ENCODE data around the gene OGT.
"Not testable (repeated sequence)": the region's sequence is repeated elsewhere in the genome, so short reads cannot be mapped to it uniquely, and the experiment has no call there.

Gene OGT

GRCh38 chrX:71609095-71609750 lies 76.3 kb downstream of the OGT start:
- no peak overlapping the region for H3K27ac ChIP-seq (ENCODE audit: low read depth, low read length)
- H3K36me3 ChIP-seq (ENCODE audit: control insufficient read depth, low read length), result peaks cover 32% of the 10 kb centered on the region
- no peak overlapping the region for H3K4me3 ChIP-seq (ENCODE audit: low read length)
- H3K4me1 ChIP-seq (ENCODE audit: control insufficient read depth, low read length), result no peaks in the 10 kb centered on the region
- H4K20me1 ChIP-seq (ENCODE audit: control insufficient read depth, insufficient read depth, low read depth, low read length), result no peaks in the 10 kb centered on the region
- H3K4me2 ChIP-seq (ENCODE audit: low read length), result no peak overlapping the region
- H3K27me3 ChIP-seq (ENCODE audit: control insufficient read depth, low read length), result no peaks in the 10 kb centered on the region
- H3F3A ChIP-seq (ENCODE audit: control insufficient read depth, insufficient read depth), result no peaks in the 10 kb centered on the region
- H3K9me2 ChIP-seq (replicated peaks; ENCODE audit: control insufficient read depth, low read length), result no peaks in the 10 kb centered on the region
- no peak for TF ChIP-seq EZH2phosphoT487 (IDR thresholded peaks at IDR 0.05; ENCODE audit: borderline replicate concordance, low read length)
- no peaks in the 10 kb centered on the region for H3K9me3 ChIP-seq (ENCODE audit: control insufficient read depth, insufficient read depth, low read length)
- H3K79me2 ChIP-seq (ENCODE audit: control insufficient read depth, low read length), result no peaks in the 10 kb centered on the region

- not testable (repeated sequence) for H3K4me2 ChIP-seq (ENCODE audit: low read length); H3F3A ChIP-seq (ENCODE audit: control insufficient read depth, insufficient read depth); H3K9me3 ChIP-seq (ENCODE audit: control insufficient read depth, insufficient read depth, low read length); H3K4me3 ChIP-seq (ENCODE audit: low read length); H3K27ac ChIP-seq (ENCODE audit: low read depth, low read length); H3K9me2 ChIP-seq (replicated peaks; ENCODE audit: control insufficient read depth, low read length); H3K79me2 ChIP-seq (ENCODE audit: control insufficient read depth, low read length); H3K4me1 ChIP-seq (ENCODE audit: control insufficient read depth, low read length); H4K20me1 ChIP-seq (ENCODE audit: control insufficient read depth, insufficient read depth, low read depth, low read length); H3K27me3 ChIP-seq (ENCODE audit: control insufficient read depth, low read length)
- H3K36me3 ChIP-seq (ENCODE audit: control insufficient read depth, low read length), result peaks cover 17% of the 10 kb centered on the region
These were observed 78.8 kb downstream of the OGT start for GRCh38 chrX:71611736-71612135.

- no peaks in the 10 kb centered on the region for H3K27me3 ChIP-seq (ENCODE audit: control insufficient read depth, low read length)
- TF ChIP-seq CTCF (IDR thresholded peaks at IDR 0.05; ENCODE audit: low read depth, low read length, poor library complexity, severe bottlenecking) (no peak), EZH2phosphoT487 (IDR thresholded peaks at IDR 0.05; ENCODE audit: borderline replicate concordance, low read length) (no peak)
- no peak overlapping the region for H3K27ac ChIP-seq (ENCODE audit: low read depth, low read length)
- H3K9me2 ChIP-seq (replicated peaks; ENCODE audit: control insufficient read depth, low read length), result no peaks in the 10 kb centered on the region
- H3K9me3 ChIP-seq (ENCODE audit: control insufficient read depth, insufficient read depth, low read length), result no peaks in the 10 kb centered on the region
- H3K4me3 ChIP-seq (ENCODE audit: low read length), result no peak overlapping the region
- peaks cover 13% of the 10 kb centered on the region for H3K36me3 ChIP-seq (ENCODE audit: control insufficient read depth, low read length)
- no peaks in the 10 kb centered on the region for H4K20me1 ChIP-seq (ENCODE audit: control insufficient read depth, insufficient read depth, low read depth, low read length)
- H3K4me2 ChIP-seq (ENCODE audit: low read length), result no peak overlapping the region
- H3K79me2 ChIP-seq (ENCODE audit: control insufficient read depth, low read length), result no peaks in the 10 kb centered on the region
- no peaks in the 10 kb centered on the region for H3F3A ChIP-seq (ENCODE audit: control insufficient read depth, insufficient read depth)
- no peaks in the 10 kb centered on the region for H3K4me1 ChIP-seq (ENCODE audit: control insufficient read depth, low read length)
These were observed 79.4 kb downstream of the OGT start for GRCh38 chrX:71612256-71612655.

GRCh38 chrX:71615056-71615455 lies 82.2 kb downstream of the OGT start:
- H3K4me1 ChIP-seq (ENCODE audit: control insufficient read depth, low read length), result no peaks in the 10 kb centered on the region
- no peaks in the 10 kb centered on the region for H3K9me3 ChIP-seq (ENCODE audit: control insufficient read depth, insufficient read depth, low read length)
- H3K4me3 ChIP-seq (ENCODE audit: low read length), result no peak overlapping the region
- no peaks in the 10 kb centered on the region for H3K27me3 ChIP-seq (ENCODE audit: control insufficient read depth, low read length)
- H3K4me2 ChIP-seq (ENCODE audit: low read length), result no peak overlapping the region
- H3K79me2 ChIP-seq (ENCODE audit: control insufficient read depth, low read length), result no peaks in the 10 kb centered on the region
- peaks cover 4% of the 10 kb centered on the region; the same call in 1 of the 2 replicates for H3K36me3 ChIP-seq (ENCODE audit: control insufficient read depth, low read length)
- no peaks in the 10 kb centered on the region for H3F3A ChIP-seq (ENCODE audit: control insufficient read depth, insufficient read depth)
- H3K9me2 ChIP-seq (replicated peaks; ENCODE audit: control insufficient read depth, low read length), result no peaks in the 10 kb centered on the region
- H4K20me1 ChIP-seq (ENCODE audit: control insufficient read depth, insufficient read depth, low read depth, low read length), result no peaks in the 10 kb centered on the region
- TF ChIP-seq EZH2phosphoT487 (IDR thresholded peaks at IDR 0.05; ENCODE audit: borderline replicate concordance, low read length) (no peak), CTCF (IDR thresholded peaks at IDR 0.05; ENCODE audit: low read depth, low read length, poor library complexity, severe bottlenecking) (no peak)
- no peak overlapping the region for H3K27ac ChIP-seq (ENCODE audit: low read depth, low read length)

All from DOHH2 (cell line).